Testis (tissue), 3 donors: Measurements from ENCODE around the gene BMPR1B. TPM values are rescaled to one million over a fixed set of nuclear protein-coding genes. Genes with fewer than 3 reads are reported as not detected.

Experiments used
- DNase-seq: peaks from one replicate; pipeline ENCODE4 v3.0.0-alpha.2; 2019
- H3K27ac ChIP-seq, 2 donors: fragments of 200-600 bp; sonication (generic); one replicate each; pipeline ENCODE4 v1.5.1; 2019
- H3K27me3 ChIP-seq: fragments of 200-600 bp; sonication (generic); one replicate; pipeline ENCODE4 v1.5.1; 2019
- H3K36me3 ChIP-seq: fragments of 200-600 bp; sonication (generic); one replicate; pipeline ENCODE4 v1.5.1; 2017; ENCODE audit warnings: low read depth; ENCODE audit errors: missing control alignments
- H3K4me1 ChIP-seq: fragments of 200-600 bp; sonication (generic); one replicate; pipeline ENCODE4 v1.5.1; 2019
- H3K4me3 ChIP-seq, 2 donors: fragments of 200-600 bp; sonication (generic); one replicate each; pipeline ENCODE4 v1.5.1; 2017 to 2019
- H3K9me3 ChIP-seq: fragments of 200-600 bp; sonication (generic); one replicate; pipeline ENCODE4 v1.5.1; 2017
- POLR2A ChIP-seq: fragments of 450-650 bp; IDR thresholded peaks from one replicate; pipeline ENCODE4 v1.6.1; 2017; ENCODE audit warnings: antibody characterized with exemption, mild to moderate bottlenecking, moderate library complexity
- WGBS, 2 donors: methylation state at CpG; one replicate each; pipeline ENCODE4 v1.1.5; 2018; 5-methylcytosine and 5-hydroxymethylcytosine counted together
- intact Hi-C: fragments of 100-400 bp; cut with DNase I; formaldehyde crosslinking; loops from one replicate; pipeline ENCODE4 v1.15.1; 2023; ENCODE audit warnings: low total_unique reads
- polyA plus RNA-seq: library from polyadenylated mRNA; stranded (reverse); fragments of 350-450 nt; fragmentation: Illumina TruSeq; extraction: RNeasy Lipid Tissue Mini Kit (QIAGEN cat#74804); gene quantifications from one replicate; pipeline ENCODE4 v1.2.3, GENCODE V29; 2014; ENCODE audit warnings: low read depth, low replicate concordance; ENCODE audit not compliant: insufficient read depth
- total RNA-seq, 2 donors: library from RNA; depleted of rRNA; stranded (reverse); fragments of >200 nt; gene quantifications; one replicate each; pipeline ENCODE4 v1.2.3, GENCODE V29; 2016
- TF ChIP-seq, protein P1 (sequence below), 3 experiments: fragments of 450-650 bp in 2 of 3; fragments of 200-600 bp in 1 of 3; sonication (generic) in 1 of 3; IDR thresholded peaks; one replicate each; pipeline ENCODE4 v1.5.1; 2016 to 2019; ENCODE audit warnings: antibody characterized with exemption in 3 of 3, mild to moderate bottlenecking in 2 of 3, moderate library complexity in 1 of 3

BMPR1B gene
- total and polyA plus RNA-seq, 3 donors from 2014 or later = 7.5 to 13.0 (median 9.1) TPM

DNA sequence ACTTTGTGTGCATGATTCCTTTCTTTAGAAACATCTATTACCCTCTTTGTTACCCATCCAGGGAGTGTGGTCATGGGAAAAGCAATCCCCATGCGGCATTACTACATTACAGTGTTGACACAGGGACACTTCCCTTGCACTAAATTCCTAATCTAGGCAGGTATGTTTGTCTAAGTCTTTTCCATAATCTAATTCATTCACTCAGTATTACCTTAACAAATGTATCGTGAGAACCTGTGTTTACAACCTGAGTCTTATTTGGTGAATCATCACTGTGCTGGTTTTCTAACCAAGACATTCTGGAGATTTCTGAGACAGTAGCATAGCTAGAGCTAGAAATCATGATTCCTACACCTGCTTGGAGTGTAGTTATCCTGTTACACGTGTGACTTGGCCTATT, 326.8 kb downstream of the BMPR1B start:
- WGBS, 2 donors = 90 to 94% methylated on average over 3 of the region's 3 CpGs
- no peak for DNase-seq
- no peak overlapping the region for H3K27ac ChIP-seq
- intact Hi-C loops = no loop called here
- no peaks in the 10 kb centered on the region for H3K9me3 ChIP-seq
- no peak for TF ChIP-seq POLR2A
- TF ChIP-seq, protein P1, sequence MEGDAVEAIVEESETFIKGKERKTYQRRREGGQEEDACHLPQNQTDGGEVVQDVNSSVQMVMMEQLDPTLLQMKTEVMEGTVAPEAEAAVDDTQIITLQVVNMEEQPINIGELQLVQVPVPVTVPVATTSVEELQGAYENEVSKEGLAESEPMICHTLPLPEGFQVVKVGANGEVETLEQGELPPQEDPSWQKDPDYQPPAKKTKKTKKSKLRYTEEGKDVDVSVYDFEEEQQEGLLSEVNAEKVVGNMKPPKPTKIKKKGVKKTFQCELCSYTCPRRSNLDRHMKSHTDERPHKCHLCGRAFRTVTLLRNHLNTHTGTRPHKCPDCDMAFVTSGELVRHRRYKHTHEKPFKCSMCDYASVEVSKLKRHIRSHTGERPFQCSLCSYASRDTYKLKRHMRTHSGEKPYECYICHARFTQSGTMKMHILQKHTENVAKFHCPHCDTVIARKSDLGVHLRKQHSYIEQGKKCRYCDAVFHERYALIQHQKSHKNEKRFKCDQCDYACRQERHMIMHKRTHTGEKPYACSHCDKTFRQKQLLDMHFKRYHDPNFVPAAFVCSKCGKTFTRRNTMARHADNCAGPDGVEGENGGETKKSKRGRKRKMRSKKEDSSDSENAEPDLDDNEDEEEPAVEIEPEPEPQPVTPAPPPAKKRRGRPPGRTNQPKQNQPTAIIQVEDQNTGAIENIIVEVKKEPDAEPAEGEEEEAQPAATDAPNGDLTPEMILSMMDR (IDR thresholded peaks at IDR 0.05) = no peak
- no peak overlapping the region for H3K4me3 ChIP-seq
- H3K36me3 ChIP-seq = no peaks in the 10 kb centered on the region
- H3K27me3 ChIP-seq = no peaks in the 10 kb centered on the region
- H3K4me1 ChIP-seq = peaks cover 3% of the 10 kb centered on the region

DNA sequence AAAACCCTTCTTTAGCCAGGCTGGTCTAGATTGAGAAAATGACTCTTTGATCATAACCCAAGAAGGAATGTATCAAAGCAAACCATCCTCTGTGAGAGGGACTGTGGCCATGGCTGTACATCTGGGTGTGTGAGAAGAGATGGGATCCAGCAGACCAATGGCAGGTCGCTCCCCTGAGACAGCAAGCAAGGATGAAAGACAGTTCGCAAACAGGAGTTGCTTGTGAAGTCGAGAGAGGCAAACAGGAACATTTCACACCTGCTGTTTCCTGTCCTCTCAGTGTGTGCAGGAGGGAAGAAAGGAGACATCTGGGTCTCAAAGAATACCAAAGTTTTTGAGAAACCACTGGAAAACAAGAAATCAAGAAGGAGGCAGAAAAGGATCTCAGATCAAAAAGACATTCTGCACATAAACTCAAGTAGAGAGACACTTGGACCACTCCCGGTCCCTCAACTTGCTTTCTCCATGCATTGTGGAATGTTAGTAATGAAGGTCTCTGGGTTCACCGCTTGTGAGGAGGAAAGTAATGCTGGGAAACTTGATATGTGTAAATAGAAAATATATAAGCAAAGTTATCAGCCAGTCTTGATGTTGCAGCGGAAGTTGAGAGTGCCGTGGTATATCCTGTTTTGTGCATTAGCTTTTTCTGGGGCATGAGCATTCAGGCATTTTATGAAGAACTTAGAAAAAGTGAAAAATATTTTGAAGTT, 327.5 kb downstream of the BMPR1B start:
- TF ChIP-seq POLR2A = no peak
- TF ChIP-seq, protein P1 (IDR thresholded peaks at IDR 0.05) = no peak
- 78 to 80% methylated on average over 7 of the region's 7 CpGs for WGBS, 2 donors
- peaks cover 7% of the 10 kb centered on the region for H3K4me1 ChIP-seq
- no peak overlapping the region for H3K4me3 ChIP-seq
- H3K9me3 ChIP-seq = no peaks in the 10 kb centered on the region
- no peak overlapping the region for H3K27ac ChIP-seq
- intact Hi-C loops = no loop called here
- no peak for DNase-seq
- no peaks in the 10 kb centered on the region for H3K27me3 ChIP-seq
- H3K36me3 ChIP-seq = no peaks in the 10 kb centered on the region

DNA sequence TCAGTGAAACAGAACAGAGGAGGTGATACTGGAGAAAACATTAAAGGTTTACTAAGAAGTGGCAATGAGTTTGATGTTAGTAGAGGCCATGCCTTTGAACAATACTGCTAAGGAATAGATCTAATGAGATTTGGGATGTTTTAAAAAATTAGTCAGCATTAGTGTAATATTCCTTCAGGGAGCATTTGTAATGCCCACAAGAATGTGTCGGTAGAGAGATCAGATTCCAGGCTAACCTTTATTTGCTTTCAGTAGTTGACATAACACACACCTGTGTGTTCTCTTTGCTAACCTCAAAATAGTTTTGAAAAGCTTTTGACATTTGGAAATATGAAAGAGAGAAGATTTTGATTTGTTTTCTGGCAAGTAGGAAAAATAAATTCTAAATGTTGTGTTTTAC, 328.8 kb downstream of the BMPR1B start:
- 95 to 100% methylated on average over 1 of the region's 1 CpG for WGBS, 2 donors
- no peak overlapping the region for H3K27ac ChIP-seq
- H3K4me1 ChIP-seq = peaks cover 7% of the 10 kb centered on the region
- H3K36me3 ChIP-seq = no peaks in the 10 kb centered on the region
- no peak overlapping the region for H3K4me3 ChIP-seq
- no peak for TF ChIP-seq POLR2A
- TF ChIP-seq, protein P1 (IDR thresholded peaks at IDR 0.05) = no peak
- H3K9me3 ChIP-seq = no peaks in the 10 kb centered on the region
- H3K27me3 ChIP-seq = no peaks in the 10 kb centered on the region
- intact Hi-C loops = no loop called here
- no peak for DNase-seq

DNA sequence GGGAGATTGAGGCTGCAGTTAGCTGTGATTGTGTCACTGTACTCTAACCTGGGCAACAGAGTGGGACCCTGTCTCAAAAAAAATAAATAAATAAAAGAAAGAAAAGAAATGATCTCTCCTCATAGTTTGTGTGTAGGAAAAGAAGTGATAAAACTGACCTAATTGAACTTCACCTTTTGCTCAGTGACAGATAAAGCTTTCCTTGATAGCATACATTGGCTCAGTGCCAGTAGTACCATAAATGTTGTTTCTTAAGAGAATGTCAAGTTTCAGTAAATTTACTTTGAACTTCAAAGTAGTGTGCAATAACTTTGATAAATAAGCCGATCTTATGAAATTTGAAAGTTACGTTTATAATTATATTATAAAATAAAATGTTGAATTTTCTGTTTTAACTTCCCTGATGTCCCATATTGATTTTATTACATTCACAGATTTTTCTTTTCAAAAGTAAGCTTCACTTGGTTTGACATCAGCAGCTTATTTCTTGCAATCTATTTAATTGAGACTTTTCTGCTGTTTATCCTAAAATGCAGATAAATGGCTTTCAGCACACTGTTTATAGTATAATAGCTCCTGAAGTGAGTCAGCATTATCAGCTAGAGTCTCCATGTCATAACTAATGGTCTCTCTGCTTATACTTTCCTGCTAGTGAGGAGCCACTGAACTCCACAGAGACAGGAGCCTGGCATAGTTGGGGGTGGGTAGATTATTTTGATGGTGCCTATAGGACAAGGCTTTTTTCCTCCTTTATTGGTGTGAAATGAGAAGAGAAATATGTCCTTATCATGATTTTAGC, 330.1 kb downstream of the BMPR1B start:
- Histone ChIP-seq H3K4me3 (no peak overlapping the region), H3K9me3 (no peaks in the 10 kb centered on the region), H3K4me1 (peaks cover 7% of the 10 kb centered on the region), H3K36me3 (no peaks in the 10 kb centered on the region), H3K27me3 (no peaks in the 10 kb centered on the region), H3K27ac (no peak overlapping the region)
- intact Hi-C loops = no loop called here
- 76 to 91% methylated on average over 2 of the region's 2 CpGs for WGBS, 2 donors
- no peak for TF ChIP-seq POLR2A
- TF ChIP-seq, protein P1 (IDR thresholded peaks at IDR 0.05) = no peak
- no peak for DNase-seq
